ENCODE results near the gene TEX19.

DNA sequence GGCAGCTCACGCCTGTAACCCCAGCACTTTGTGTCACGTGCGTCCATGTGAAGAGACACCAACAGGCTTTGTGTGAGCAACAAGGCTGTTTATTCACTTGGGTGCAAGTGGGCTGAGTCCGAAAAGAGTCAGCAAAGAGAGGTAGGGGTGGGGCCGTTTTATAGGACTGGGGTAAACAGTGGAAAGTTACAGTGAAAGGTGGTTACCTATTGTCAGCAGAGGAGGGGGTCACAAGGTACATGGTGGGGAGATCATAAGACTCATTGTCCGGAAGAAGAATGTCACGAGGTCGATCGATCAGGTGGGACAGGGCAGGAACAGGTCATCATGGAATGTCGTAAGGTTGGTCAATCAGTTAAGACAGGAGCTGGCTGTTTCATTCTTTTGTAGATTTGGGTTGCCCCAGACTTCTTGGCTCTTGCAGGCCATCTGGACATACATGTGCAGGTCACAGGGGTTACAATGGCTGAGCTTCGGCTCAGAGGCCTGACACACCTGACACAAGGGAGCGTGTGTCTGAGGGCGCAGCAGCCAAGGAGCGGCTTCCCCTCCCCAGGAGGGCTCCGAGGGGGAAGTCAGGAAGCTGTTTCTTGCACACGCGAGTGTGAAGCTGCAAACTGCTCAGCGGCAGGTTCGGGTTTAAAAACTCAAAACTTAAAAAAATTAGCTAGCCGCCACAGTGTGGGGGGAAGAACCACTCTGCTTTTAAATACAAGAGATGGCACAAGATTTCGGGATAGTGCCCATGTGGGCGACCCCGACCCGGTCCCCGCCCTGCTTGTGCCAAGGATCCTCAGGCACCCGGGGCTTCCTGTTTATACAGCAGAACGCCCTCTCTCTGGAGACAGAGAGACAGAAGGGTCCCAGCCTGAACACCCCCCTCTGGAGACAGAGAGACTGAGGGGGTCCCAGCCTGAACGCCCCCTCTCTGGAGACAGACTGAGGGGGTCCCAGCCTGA is 12.4 kb upstream of the TEX19 start:
- TF ChIP-seq POLR2A (IDR thresholded peaks at IDR 0.05), result no peak
- TF ChIP-seq, protein P1, sequence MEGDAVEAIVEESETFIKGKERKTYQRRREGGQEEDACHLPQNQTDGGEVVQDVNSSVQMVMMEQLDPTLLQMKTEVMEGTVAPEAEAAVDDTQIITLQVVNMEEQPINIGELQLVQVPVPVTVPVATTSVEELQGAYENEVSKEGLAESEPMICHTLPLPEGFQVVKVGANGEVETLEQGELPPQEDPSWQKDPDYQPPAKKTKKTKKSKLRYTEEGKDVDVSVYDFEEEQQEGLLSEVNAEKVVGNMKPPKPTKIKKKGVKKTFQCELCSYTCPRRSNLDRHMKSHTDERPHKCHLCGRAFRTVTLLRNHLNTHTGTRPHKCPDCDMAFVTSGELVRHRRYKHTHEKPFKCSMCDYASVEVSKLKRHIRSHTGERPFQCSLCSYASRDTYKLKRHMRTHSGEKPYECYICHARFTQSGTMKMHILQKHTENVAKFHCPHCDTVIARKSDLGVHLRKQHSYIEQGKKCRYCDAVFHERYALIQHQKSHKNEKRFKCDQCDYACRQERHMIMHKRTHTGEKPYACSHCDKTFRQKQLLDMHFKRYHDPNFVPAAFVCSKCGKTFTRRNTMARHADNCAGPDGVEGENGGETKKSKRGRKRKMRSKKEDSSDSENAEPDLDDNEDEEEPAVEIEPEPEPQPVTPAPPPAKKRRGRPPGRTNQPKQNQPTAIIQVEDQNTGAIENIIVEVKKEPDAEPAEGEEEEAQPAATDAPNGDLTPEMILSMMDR (IDR thresholded peaks at IDR 0.05), result no peak
